VCaP (cell line): Measurements from ENCODE around the gene PABPC1L.

ENCODE experiments used
- H3K27ac ChIP-seq: fragments of 450-650 bp; 2 replicates; pipeline ENCODE4 v1.5.1; 2017
- CTCF ChIP-seq: fragments of 450-650 bp; conservative IDR thresholded peaks from 2 replicates; pipeline ENCODE4 v1.5.1; 2017; ENCODE audit warnings: mild to moderate bottlenecking, moderate library complexity

PABPC1L gene

GRCh38 chr20:44955270-44955669, 45.4 kb downstream of the PABPC1L start:
- H3K27ac ChIP-seq, result no peak overlapping the region
- TF ChIP-seq CTCF, result no peak

- TF ChIP-seq CTCF, result no peak
- H3K27ac ChIP-seq, result no peak overlapping the region
These were observed 46.5 kb downstream of the PABPC1L start for GRCh38 chr20:44956410-44956809.

GRCh38 chr20:44958276-44958675, 48.4 kb downstream of the PABPC1L start:
- no peak overlapping the region for H3K27ac ChIP-seq
- no peak for TF ChIP-seq CTCF

- H3K27ac ChIP-seq, result peak overlapping the region; percentile 82
- TF ChIP-seq CTCF, result no peak
These were observed 49.3 kb downstream of the PABPC1L start for GRCh38 chr20:44959082-44959637.

GRCh38 chr20:44959638-44960102, 49.8 kb downstream of the PABPC1L start:
- no peak for TF ChIP-seq CTCF
- peak overlapping the region; percentile 82 for H3K27ac ChIP-seq

- H3K27ac ChIP-seq, result peak within 1 kb of the TSS; percentile 82
- no peak for TF ChIP-seq CTCF
These were observed 50.4 kb downstream of the PABPC1L start, which contains the start of gene TOMM34 for GRCh38 chr20:44960103-44960852. TOMM34 (minus strand) TSS chr20:44960397; CDS start chr20:44960333, 64 bp downstream.

GRCh38 chr20:44961011-44961869, 51.4 kb downstream of the PABPC1L start:
- peak overlapping the region; percentile 82 for H3K27ac ChIP-seq
- TF ChIP-seq CTCF, result no peak
